SK-N-SH (cell line): Measurements from ENCODE around the gene DRD2. TPM values are rescaled to one million over a fixed set of nuclear protein-coding genes. Genes with fewer than 3 reads are reported as not detected.

Experiments
- CTCF ChIA-PET: fragments of 300-600, 350-600 bp; formaldehyde crosslinking; extraction: SDS; loops from one replicate; lab custom pipeline; 2021; lab: Yijun Ruan, JAX
- POLR2A ChIA-PET: fragments of 350-600 bp; sonication (Branson Sonifier 250); formaldehyde crosslinking; extraction: SDS; loops from one replicate; lab custom pipeline; 2020; ENCODE audit warnings: antibody characterized with exemption, inconsistent platforms; lab: Yijun Ruan, JAX
- DNase-seq: peaks from one replicate; pipeline ENCODE4 v3.0.0; 2012
- H2AFZ ChIP-seq: fragments of 200-600 bp; sonication (generic); 2 replicates; pipeline ENCODE4 v1.8.1; 2016; ENCODE audit warnings: antibody characterized with exemption, mild to moderate bottlenecking, low read depth
- H3F3A ChIP-seq: fragments of 200-600 bp; sonication (generic); replicated peaks from 2 replicates; pipeline ENCODE3; 2016; ENCODE audit warnings: antibody characterized with exemption, mild to moderate bottlenecking; ENCODE audit not compliant: insufficient read depth
- H3K27ac ChIP-seq, 2 experiments: fragments of 200-500 bp in 1 of 2; fragments of 200-600 bp in 1 of 2; sonication (Bioruptor generic) in 1 of 2; sonication (generic), shearing (Covaris generic) in 1 of 2; 2 replicates each; pipeline versions ENCODE4 v1.5.1 to v1.6.1; 2014 to 2016; ENCODE audit warnings: low read depth in 2 of 2, inconsistent platforms in 1 of 2, low read length in 1 of 2, mild to moderate bottlenecking in 1 of 2, mixed read lengths in 1 of 2
- H3K27me3 ChIP-seq: fragments of 200-600 bp; sonication (generic), shearing (Covaris generic); 2 replicates; pipeline ENCODE4 v1.6.1; 2016; ENCODE audit warnings: mixed run types; ENCODE audit not compliant: insufficient read depth
- H3K36me3 ChIP-seq, 2 experiments: fragments of 200-500 bp in 1 of 2; fragments of 200-600 bp in 1 of 2; sonication (Bioruptor generic) in 1 of 2; sonication (generic) in 1 of 2; replicated peaks in 1 of 2; 2 replicates each; pipeline versions ENCODE3 to v1.5.1; 2014 to 2016; ENCODE audit warnings: low read length in 1 of 2, mild to moderate bottlenecking in 1 of 2; ENCODE audit not compliant: insufficient read depth in 2 of 2, control insufficient read depth in 1 of 2
- H3K4me1 ChIP-seq, 2 experiments: fragments of 200-500 bp in 1 of 2; fragments of 200-600 bp in 1 of 2; sonication (Bioruptor generic) in 1 of 2; sonication (generic), shearing (Covaris generic) in 1 of 2; 2 replicates each; pipeline versions ENCODE4 v1.5.1 to v1.6.1; 2014 to 2016; ENCODE audit warnings: low read depth in 1 of 2, low read length in 1 of 2, mixed run types in 1 of 2; ENCODE audit not compliant: insufficient read depth in 2 of 2, control insufficient read depth in 1 of 2
- H3K4me2 ChIP-seq: fragments of 200-600 bp; sonication (generic), shearing (Covaris generic); 2 replicates; pipeline ENCODE4 v1.6.1; 2017; ENCODE audit warnings: mixed run types
- H3K4me3 ChIP-seq, 2 experiments: fragments of 200-500 bp in 1 of 2; fragments of 200-600 bp in 1 of 2; sonication (Bioruptor generic) in 1 of 2; sonication (generic), shearing (Covaris generic) in 1 of 2; 2 replicates each; pipeline versions ENCODE4 v1.5.1 to v1.8.1; 2014 to 2016; ENCODE audit warnings: low read depth in 2 of 2, inconsistent platforms in 1 of 2, low read length in 1 of 2, mild to moderate bottlenecking in 1 of 2, mixed read lengths in 1 of 2, moderate library complexity in 1 of 2
- H3K79me2 ChIP-seq: fragments of 200-600 bp; sonication (generic); 2 replicates; pipeline ENCODE4 v1.8.1; 2017; ENCODE audit warnings: mild to moderate bottlenecking; ENCODE audit not compliant: insufficient read depth
- H3K9ac ChIP-seq: fragments of 200-600 bp; sonication (generic); 2 replicates; pipeline ENCODE4 v1.6.1; 2017; ENCODE audit warnings: mixed run types
- H3K9me2 ChIP-seq: fragments of 200-600 bp; sonication (generic); 2 replicates; pipeline ENCODE4 v1.6.1; 2017; ENCODE audit warnings: mixed run types
- H3K9me3 ChIP-seq: fragments of 200-600 bp; sonication (generic); 2 replicates; pipeline ENCODE4 v1.6.1; 2017; ENCODE audit warnings: mixed run types, mild to moderate bottlenecking, moderate library complexity
- H4K20me1 ChIP-seq: fragments of 200-600 bp; sonication (generic); 2 replicates; pipeline ENCODE4 v1.6.1; 2017; ENCODE audit warnings: mild to moderate bottlenecking, mixed run types; ENCODE audit not compliant: insufficient read depth
- CHD2 ChIP-seq: fragments of 150-350 bp; IDR thresholded peaks from 2 replicates; pipeline ENCODE4 v1.6.1; 2018; ENCODE audit warnings: low read length; ENCODE audit not compliant: partially characterized antibody
- EZH2phosphoT487 ChIP-seq: fragments of 200-600 bp; sonication (generic); IDR thresholded peaks from 2 replicates; pipeline ENCODE4 v1.6.1; 2017; ENCODE audit warnings: low read depth, mixed run types, mild to moderate bottlenecking, antibody characterized with exemption, moderate library complexity, borderline replicate concordance
- GATA2 ChIP-seq: sonication (generic); formaldehyde crosslinking; IDR thresholded peaks from 2 replicates; pipeline ENCODE4 v1.5.0; 2020; ENCODE audit warnings: mild to moderate bottlenecking, missing genetic modification reagents
- JUND ChIP-seq: IDR thresholded peaks from 2 replicates; pipeline ENCODE4 v1.4.0; 2012
- MEF2A ChIP-seq: IDR thresholded peaks from 2 replicates; pipeline ENCODE4 v1.4.0; 2012; ENCODE audit warnings: low read depth, borderline replicate concordance
- MXI1 ChIP-seq: IDR thresholded peaks from 2 replicates; pipeline ENCODE4 v1.6.1; 2012; ENCODE audit warnings: mild to moderate bottlenecking, low read depth, low read length, improper control_type of control experiment
- NFIC ChIP-seq: IDR thresholded peaks from 2 replicates; pipeline ENCODE4 v1.4.0; 2012; ENCODE audit warnings: borderline replicate concordance
- NRF1 ChIP-seq: IDR thresholded peaks from 2 replicates; pipeline ENCODE4 v1.6.1; 2012; ENCODE audit warnings: low read depth, mild to moderate bottlenecking, low read length
- POLR2AphosphoS5 ChIP-seq: IDR thresholded peaks from 2 replicates; pipeline ENCODE4 v1.6.1; 2012; ENCODE audit warnings: low read depth, low read length
- RAD21 ChIP-seq: IDR thresholded peaks from 2 replicates; pipeline ENCODE4 v1.6.1; 2012; ENCODE audit warnings: mild to moderate bottlenecking, low read length
- RCOR1 ChIP-seq: fragments of 150-350 bp; IDR thresholded peaks from 2 replicates; pipeline ENCODE4 v1.6.1; 2017; ENCODE audit warnings: antibody characterized with exemption, low read length
- REST ChIP-seq: IDR thresholded peaks from 2 replicates; pipeline ENCODE4 v1.6.1; 2012; ENCODE audit warnings: mild to moderate bottlenecking, low read depth, low read length, moderate library complexity
- RFX5 ChIP-seq: IDR thresholded peaks from 2 replicates; pipeline ENCODE4 v1.6.1; 2012; ENCODE audit warnings: mild to moderate bottlenecking, improper control_type of control experiment, low read length
- SIN3A ChIP-seq: IDR thresholded peaks from 2 replicates; pipeline ENCODE4 v1.6.1; 2012; ENCODE audit warnings: low read depth, mild to moderate bottlenecking, low read length, moderate library complexity, borderline replicate concordance
- TAF1 ChIP-seq: IDR thresholded peaks from 2 replicates; pipeline ENCODE4 v1.6.1; 2012; ENCODE audit warnings: low read depth, mild to moderate bottlenecking, low read length, moderate library complexity, borderline replicate concordance
- TCF12 ChIP-seq: IDR thresholded peaks from 2 replicates; pipeline ENCODE4 v1.4.0; 2012
- TEAD4 ChIP-seq: IDR thresholded peaks from 2 replicates; pipeline ENCODE4 v1.4.0; 2012; ENCODE audit warnings: mild to moderate bottlenecking, borderline replicate concordance; ENCODE audit not compliant: insufficient read depth
- WGBS: methylation state at CpG from one replicate; pipeline ENCODE4 v1.1.6; 2017; ENCODE audit warnings: low lambda C conversion rate; 5-methylcytosine and 5-hydroxymethylcytosine counted together
- polyA plus RNA-seq, 3 experiments: library from polyadenylated mRNA; depleted of rRNA; stranded (reverse); fragments of >200 nt; gene quantifications; 2 replicates each; pipeline ENCODE4 v1.2.3, GENCODE V29; 2012
- TF ChIP-seq, protein P1 (sequence below): IDR thresholded peaks from 2 replicates; pipeline ENCODE4 v1.4.0; 2012; ENCODE audit warnings: low read depth, borderline replicate concordance
- TF ChIP-seq, protein P2 (sequence below): IDR thresholded peaks from 2 replicates; pipeline ENCODE4 v1.4.0; 2012; ENCODE audit warnings: low read depth
- TF ChIP-seq, protein P3 (sequence below): IDR thresholded peaks from 2 replicates; pipeline ENCODE4; 2012

The DRD2 gene
- polyA plus RNA-seq, 1 of the 3 experiments (the other 2 are of a cell fraction) = 0.10 TPM

DNA sequence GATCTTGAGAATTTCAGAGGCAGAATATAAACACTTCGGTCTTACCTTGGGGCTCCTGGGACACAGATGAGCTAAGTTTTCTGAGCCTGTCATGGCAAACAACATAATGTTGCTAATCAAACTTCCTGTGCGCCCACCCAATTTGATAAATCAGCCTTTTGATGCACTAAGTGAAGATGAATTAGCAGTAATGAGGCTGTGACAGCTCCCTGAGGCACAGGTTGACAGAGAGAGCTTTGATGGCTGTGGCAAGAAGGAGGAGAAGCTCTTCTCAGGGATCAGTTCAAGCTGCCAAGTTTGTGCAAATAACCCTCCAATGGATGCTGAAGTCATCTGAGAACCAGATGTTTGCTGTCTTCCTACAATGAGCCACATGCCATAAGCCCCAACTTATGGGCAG is 34.4 kb downstream of the DRD2 start:
- H3K27ac ChIP-seq = no peak overlapping the region
- no peaks in the 10 kb centered on the region for H3K36me3 ChIP-seq
- no peaks in the 10 kb centered on the region for H3K9me3 ChIP-seq
- H4K20me1 ChIP-seq = no peaks in the 10 kb centered on the region
- no peak for DNase-seq
- CTCF ChIA-PET = interaction anchor here (1.3 to 2.0 kb wide), 3 partner anchors 16 to 289 kb away, joined by 4 to 5 read pairs (median 4); no protein-coding TSS in a partner anchor
- peaks cover 0 to 47% of the 10 kb centered on the region in 2 experiments; a peak in 2 of 4 replicates for H3K4me1 ChIP-seq
- H3K79me2 ChIP-seq = no peaks in the 10 kb centered on the region
- TF ChIP-seq TAF1 = no peak
- TF ChIP-seq NFIC = no peak
- no peak for TF ChIP-seq POLR2AphosphoS5
- TF ChIP-seq, protein P1, sequence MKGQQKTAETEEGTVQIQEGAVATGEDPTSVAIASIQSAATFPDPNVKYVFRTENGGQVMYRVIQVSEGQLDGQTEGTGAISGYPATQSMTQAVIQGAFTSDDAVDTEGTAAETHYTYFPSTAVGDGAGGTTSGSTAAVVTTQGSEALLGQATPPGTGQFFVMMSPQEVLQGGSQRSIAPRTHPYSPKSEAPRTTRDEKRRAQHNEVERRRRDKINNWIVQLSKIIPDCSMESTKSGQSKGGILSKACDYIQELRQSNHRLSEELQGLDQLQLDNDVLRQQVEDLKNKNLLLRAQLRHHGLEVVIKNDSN = no peak
- no peak for TF ChIP-seq EZH2phosphoT487
- TF ChIP-seq, protein P2, sequence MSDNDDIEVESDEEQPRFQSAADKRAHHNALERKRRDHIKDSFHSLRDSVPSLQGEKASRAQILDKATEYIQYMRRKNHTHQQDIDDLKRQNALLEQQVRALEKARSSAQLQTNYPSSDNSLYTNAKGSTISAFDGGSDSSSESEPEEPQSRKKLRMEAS = no peak
- TF ChIP-seq CHD2 = no peak
- TF ChIP-seq, protein P3, sequence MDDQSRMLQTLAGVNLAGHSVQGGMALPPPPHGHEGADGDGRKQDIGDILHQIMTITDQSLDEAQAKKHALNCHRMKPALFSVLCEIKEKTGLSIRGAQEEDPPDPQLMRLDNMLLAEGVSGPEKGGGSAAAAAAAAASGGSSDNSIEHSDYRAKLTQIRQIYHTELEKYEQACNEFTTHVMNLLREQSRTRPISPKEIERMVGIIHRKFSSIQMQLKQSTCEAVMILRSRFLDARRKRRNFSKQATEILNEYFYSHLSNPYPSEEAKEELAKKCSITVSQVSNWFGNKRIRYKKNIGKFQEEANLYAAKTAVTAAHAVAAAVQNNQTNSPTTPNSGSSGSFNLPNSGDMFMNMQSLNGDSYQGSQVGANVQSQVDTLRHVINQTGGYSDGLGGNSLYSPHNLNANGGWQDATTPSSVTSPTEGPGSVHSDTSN = no peak
- TF ChIP-seq RAD21 = no peak
- TF ChIP-seq TEAD4 = no peak
- no peak for TF ChIP-seq RCOR1
- no peak for TF ChIP-seq MXI1
- no peak for TF ChIP-seq RFX5
- TF ChIP-seq MEF2A = no peak
- no peak for TF ChIP-seq REST
- TF ChIP-seq SIN3A = no peak
- TF ChIP-seq NRF1 = no peak
- TF ChIP-seq JUND = no peak
- TF ChIP-seq TCF12 = no peak
- TF ChIP-seq GATA2 (CRISPR knock-in tag) = no peak
- TF ChIP-seq, all 33 proteins: peak for 0
- H3K4me3 ChIP-seq = no peak overlapping the region
- no peaks in the 10 kb centered on the region for H3K9me2 ChIP-seq
- H3F3A ChIP-seq = no peaks in the 10 kb centered on the region
- no peak overlapping the region for H3K9ac ChIP-seq
- POLR2A ChIA-PET = no interaction called here
- 29% methylated on average over 2 of the region's 2 CpGs for WGBS
- no peaks in the 10 kb centered on the region; the same call in 1 of the 2 replicates for H3K27me3 ChIP-seq
- no peak overlapping the region for H3K4me2 ChIP-seq
- no peak overlapping the region for H2AFZ ChIP-seq
